ENCODE measurements around the gene CCDC93. TPM values are rescaled to one million over a fixed set of nuclear protein-coding genes. Genes with fewer than 3 reads are reported as not detected.

The CCDC93 gene
- total RNA-seq, 1 donor from 2014 or later = 37.8 TPM

GRCh38 chr2:117948615-117949014 is 65.3 kb downstream of the CCDC93 start:
- intact Hi-C loops (cut with DNase I) = no loop called here
- peaks cover 98% of the 10 kb centered on the region for H3K36me3 ChIP-seq

GRCh38 chr2:117945296-117945695 is 68.6 kb downstream of the CCDC93 start:
- intact Hi-C loops (cut with DNase I) = no loop called here
- DNase-seq (no peak), ATAC-seq (no peak)
- H3K27ac ChIP-seq = no peak overlapping the region
- no peaks in the 10 kb centered on the region for H3K4me1 ChIP-seq
- peaks cover 98% of the 10 kb centered on the region for H3K36me3 ChIP-seq
- no peak overlapping the region for H3K4me3 ChIP-seq
- no peak for TF ChIP-seq CTCF (IDR thresholded peaks at IDR 0.05)
- no peaks in the 10 kb centered on the region for H3K9me3 ChIP-seq
- H3K27me3 ChIP-seq = no peaks in the 10 kb centered on the region

More at GRCh38 chr2:117948615-117949014, 65.3 kb downstream of the CCDC93 start:
- Histone ChIP-seq H3K27ac (no peak overlapping the region), H3K4me1 (no peaks in the 10 kb centered on the region), H3K27me3 (no peaks in the 10 kb centered on the region), H3K9me3 (no peaks in the 10 kb centered on the region), H3K4me3 (no peak overlapping the region)
- no peak for TF ChIP-seq CTCF (IDR thresholded peaks at IDR 0.05)
- ATAC-seq (no peak), DNase-seq (no peak)

GRCh38 chr2:117944816-117945215 is 69.1 kb downstream of the CCDC93 start:
- DNase-seq (no peak), ATAC-seq (no peak)
- Histone ChIP-seq H3K27ac (no peak overlapping the region), H3K4me1 (no peaks in the 10 kb centered on the region), H3K36me3 (peaks cover 98% of the 10 kb centered on the region), H3K4me3 (no peak overlapping the region), H3K27me3 (no peaks in the 10 kb centered on the region), H3K9me3 (no peaks in the 10 kb centered on the region)
- no peak for TF ChIP-seq CTCF (IDR thresholded peaks at IDR 0.05)
- intact Hi-C loops (cut with DNase I) = no loop called here

GRCh38 chr2:117943013-117943672 is 70.7 kb downstream of the CCDC93 start:
- peaks cover 98% of the 10 kb centered on the region for H3K36me3 ChIP-seq
- no peak overlapping the region for H3K4me3 ChIP-seq
- DNase-seq = no peak
- no peaks in the 10 kb centered on the region for H3K27me3 ChIP-seq
- intact Hi-C loops (cut with DNase I) = no loop called here
- no peak for ATAC-seq
- H3K27ac ChIP-seq = no peak overlapping the region
- H3K9me3 ChIP-seq = no peaks in the 10 kb centered on the region
- no peak for TF ChIP-seq CTCF (IDR thresholded peaks at IDR 0.05)
- no peaks in the 10 kb centered on the region for H3K4me1 ChIP-seq

GRCh38 chr2:117942551-117942950 is 71.3 kb downstream of the CCDC93 start:
- intact Hi-C loops (cut with DNase I) = no loop called here
- H3K27ac ChIP-seq = no peak overlapping the region
- no peak for DNase-seq
- no peak overlapping the region for H3K4me3 ChIP-seq
- H3K27me3 ChIP-seq = no peaks in the 10 kb centered on the region
- TF ChIP-seq CTCF (IDR thresholded peaks at IDR 0.05) = no peak
- no peaks in the 10 kb centered on the region for H3K9me3 ChIP-seq
- H3K36me3 ChIP-seq = peaks cover 99% of the 10 kb centered on the region
- no peaks in the 10 kb centered on the region for H3K4me1 ChIP-seq
- no peak for ATAC-seq

GRCh38 chr2:117941693-117942092 is 72.2 kb downstream of the CCDC93 start:
- H3K27me3 ChIP-seq = no peaks in the 10 kb centered on the region
- H3K4me1 ChIP-seq = no peaks in the 10 kb centered on the region
- peaks cover 100% of the 10 kb centered on the region for H3K36me3 ChIP-seq
- intact Hi-C loops (cut with DNase I) = no loop called here
- TF ChIP-seq CTCF (IDR thresholded peaks at IDR 0.05) = no peak
- H3K27ac ChIP-seq = no peak overlapping the region
- H3K4me3 ChIP-seq = no peak overlapping the region
- ATAC-seq = no peak
- H3K9me3 ChIP-seq = no peaks in the 10 kb centered on the region
- no peak for DNase-seq
